GM20000 (cell line): Measurements from ENCODE around the gene ZNF892.

Source experiments
- DNase-seq: peaks from one replicate; pipeline ENCODE4 v3.0.0; 2012; ENCODE audit warnings: low spot score
- TF ChIP-seq, protein P1 (sequence below): IDR thresholded peaks from 2 replicates; pipeline ENCODE4 v1.5.1; 2012; ENCODE audit warnings: mild to moderate bottlenecking, control low read depth; ENCODE audit errors: extremely low read depth, missing control alignments

The ZNF892 gene

DNA sequence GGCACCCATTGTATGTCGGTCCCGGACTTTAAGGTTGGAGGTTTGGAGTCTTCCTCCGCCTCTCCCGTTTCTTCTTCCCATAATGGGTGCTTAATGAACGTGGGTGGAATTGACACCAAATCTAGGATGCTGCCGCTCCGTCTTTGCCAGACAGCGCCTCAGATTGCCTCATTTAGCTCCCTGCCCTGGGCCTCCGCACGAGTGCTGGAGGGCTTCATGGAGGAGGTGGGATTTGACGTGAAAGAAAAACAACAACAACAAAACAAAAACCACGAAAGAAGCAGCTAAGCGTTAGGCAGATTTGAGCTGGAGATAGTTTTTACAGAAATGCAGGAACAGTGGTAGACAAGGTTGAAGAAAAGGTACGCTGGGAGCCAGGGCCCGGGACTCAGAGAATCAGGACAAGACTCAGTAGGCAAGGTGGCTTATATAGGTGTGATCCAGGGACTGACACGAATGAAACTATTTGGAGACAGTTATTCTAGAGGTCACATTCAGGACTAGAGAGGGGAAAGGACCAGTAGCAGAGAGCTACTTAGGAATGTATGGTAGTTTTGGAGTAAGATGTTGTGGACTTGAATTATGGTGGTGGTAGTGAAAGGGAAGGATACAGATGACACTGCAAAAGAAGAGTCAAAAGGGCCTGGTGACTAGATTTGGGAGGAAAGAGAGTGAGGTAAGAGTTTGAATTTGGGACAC, 41.1 kb upstream of the ZNF892 start:
- TF ChIP-seq, protein P1, sequence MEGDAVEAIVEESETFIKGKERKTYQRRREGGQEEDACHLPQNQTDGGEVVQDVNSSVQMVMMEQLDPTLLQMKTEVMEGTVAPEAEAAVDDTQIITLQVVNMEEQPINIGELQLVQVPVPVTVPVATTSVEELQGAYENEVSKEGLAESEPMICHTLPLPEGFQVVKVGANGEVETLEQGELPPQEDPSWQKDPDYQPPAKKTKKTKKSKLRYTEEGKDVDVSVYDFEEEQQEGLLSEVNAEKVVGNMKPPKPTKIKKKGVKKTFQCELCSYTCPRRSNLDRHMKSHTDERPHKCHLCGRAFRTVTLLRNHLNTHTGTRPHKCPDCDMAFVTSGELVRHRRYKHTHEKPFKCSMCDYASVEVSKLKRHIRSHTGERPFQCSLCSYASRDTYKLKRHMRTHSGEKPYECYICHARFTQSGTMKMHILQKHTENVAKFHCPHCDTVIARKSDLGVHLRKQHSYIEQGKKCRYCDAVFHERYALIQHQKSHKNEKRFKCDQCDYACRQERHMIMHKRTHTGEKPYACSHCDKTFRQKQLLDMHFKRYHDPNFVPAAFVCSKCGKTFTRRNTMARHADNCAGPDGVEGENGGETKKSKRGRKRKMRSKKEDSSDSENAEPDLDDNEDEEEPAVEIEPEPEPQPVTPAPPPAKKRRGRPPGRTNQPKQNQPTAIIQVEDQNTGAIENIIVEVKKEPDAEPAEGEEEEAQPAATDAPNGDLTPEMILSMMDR, result no peak

DNA sequence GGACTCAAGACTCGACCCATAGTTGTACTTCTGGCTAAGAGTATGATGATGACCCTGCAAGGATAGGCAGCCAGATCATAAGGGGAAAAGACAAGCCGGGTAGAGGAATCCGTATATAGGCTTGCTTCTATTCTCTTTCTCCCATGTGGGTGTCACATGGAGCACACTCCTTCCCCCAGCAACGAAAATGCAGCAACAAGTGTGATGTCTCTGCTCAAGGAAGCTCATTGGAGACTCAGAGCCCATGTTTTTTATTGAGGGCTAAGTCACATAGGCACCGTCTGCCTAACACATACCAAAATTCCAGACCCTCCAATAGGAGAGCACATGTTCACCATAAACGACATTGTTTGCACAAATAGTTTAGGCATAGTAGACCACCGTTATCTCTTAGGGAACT, 35.4 kb upstream of the ZNF892 start:
- TF ChIP-seq, protein P1, result no peak
- DNase-seq, result no peak

More for the DNA sequence above, 41.1 kb upstream of the ZNF892 start:
- no peak for DNase-seq

DNA sequence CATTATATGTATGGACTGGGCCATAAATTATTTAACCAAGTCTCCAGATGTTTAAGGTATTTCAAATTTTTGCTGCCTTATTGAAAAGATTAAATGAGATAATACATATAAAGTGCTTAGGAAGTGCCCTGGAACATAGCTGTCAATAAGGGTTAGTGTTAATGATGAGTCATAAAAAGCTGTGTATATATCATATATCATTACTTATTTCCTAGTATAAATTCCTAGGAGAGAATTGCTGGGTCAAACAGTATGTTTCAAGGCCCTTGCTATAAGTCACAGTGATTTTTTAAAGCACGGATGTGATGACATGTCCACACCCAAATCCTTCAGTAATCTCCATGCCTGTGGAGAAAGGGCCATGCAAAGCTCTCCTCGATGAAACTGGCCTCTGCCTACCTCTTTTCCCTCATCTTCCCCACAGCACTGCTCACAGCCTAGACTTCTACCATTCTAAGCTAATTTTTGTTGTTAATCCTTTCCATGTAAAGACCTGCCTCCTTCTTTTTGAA, 33.2 kb upstream of the ZNF892 start:
- DNase-seq, result no peak
- TF ChIP-seq, protein P1, result no peak

DNA sequence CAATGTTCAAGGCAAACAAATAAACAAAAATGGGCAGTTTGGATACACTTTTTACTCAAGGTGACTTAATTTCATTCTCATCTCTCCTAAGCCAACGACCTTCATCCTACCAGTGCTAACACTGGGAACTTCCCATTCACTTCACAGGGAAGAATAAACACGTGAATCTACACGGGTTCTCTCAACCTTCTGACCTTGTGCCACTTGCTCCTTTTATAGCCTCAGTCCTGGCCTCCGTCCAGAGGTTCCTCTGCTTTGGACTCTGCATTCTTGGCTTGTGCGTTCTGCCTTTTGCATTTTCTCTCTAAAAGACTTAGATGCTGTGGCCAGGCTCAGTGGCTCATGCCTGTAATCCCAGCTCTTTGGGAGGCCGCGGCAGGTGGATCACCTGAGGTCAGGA, 27.9 kb upstream of the ZNF892 start:
- DNase-seq, result no peak

DNA sequence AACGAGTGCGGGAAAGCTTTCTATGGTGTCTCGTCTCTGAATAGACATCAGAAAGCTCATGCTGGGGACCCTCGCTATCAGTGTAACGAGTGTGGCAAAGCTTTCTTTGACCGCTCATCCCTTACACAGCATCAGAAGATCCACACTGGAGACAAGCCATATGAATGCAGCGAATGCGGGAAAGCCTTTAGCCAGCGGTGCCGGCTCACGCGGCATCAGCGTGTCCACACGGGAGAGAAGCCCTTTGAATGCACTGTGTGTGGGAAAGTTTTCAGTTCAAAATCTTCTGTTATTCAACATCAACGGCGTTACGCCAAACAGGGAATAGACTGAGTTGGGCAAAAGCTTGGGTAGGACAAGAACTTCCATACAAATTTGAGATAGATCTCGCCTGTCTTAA, 25.5 kb upstream of the ZNF892 start:
- DNase-seq, result no peak
- TF ChIP-seq, protein P1, result no peak

More for the DNA sequence above, 27.9 kb upstream of the ZNF892 start:
- TF ChIP-seq, protein P1, result no peak

DNA sequence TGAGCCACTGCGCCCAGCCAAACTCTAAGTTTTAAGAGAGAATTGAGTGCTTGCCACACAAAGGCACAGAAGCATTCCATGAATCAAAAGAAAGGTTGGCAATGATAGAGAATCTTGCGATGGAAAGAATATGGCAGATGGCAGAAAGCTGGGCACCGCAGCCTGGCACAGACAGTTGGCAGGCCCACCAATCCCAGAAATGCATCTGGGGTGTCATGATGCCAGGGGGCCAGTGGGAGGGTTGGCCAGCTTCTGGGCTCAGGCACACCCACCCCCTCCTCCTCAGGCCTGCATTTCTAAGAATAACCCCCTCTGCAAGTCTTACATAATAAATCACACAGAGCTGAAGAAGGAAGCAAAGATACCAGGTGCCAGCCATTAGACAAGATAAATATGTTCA, 22.1 kb upstream of the ZNF892 start:
- TF ChIP-seq, protein P1, result no peak
- DNase-seq, result no peak

DNA sequence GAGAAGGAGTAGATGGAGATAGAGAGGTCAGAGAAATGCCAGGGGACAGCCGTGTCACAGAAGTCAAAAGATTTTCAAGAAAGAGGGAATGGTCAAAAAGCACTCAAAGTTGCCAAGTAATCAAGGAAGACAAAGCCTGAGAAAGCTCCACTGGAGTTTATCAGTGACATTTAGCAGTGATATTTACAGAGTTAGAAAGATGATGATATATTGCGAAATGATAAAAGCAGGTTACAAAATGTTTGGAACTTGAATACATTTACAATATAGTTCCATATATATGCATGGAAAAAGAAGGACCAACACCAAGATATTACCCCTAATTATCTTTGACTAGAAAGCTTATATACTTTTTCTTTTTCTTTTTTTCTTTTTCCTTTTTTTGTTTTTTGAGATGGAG, 21.3 kb upstream of the ZNF892 start:
- TF ChIP-seq, protein P1, result no peak
- no peak for DNase-seq
